Measurements from ENCODE around the gene ADAMTS2.
"Not testable (repeated sequence)": the region's sequence is repeated elsewhere in the genome, so short reads cannot be mapped to it uniquely, and the experiment has no call there.

The ADAMTS2 gene

GRCh38 chr5:179228341-179229121 lies 116.7 kb downstream of the ADAMTS2 start:
- DNase-seq, result no peak

GRCh38 chr5:179227580-179228311 lies 117.5 kb downstream of the ADAMTS2 start:
- DNase-seq, result no peak

DNA sequence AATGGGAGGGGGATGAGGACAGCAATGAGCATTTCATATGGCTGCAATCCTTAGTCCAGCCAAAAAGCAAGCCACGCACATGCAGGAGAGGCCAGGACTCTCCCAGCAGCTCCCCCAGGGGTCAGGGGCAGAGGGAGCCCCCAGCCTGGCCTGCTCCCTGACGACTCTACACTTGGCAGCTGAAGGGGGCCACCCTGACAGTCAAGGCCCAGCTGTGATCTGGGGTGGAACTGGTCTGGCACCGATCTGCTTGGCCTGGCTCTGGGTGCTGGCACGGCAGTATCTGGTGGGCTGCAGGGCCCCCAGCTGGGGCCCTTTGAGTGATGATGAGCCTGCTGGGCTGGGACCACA lies 118.1 kb downstream of the ADAMTS2 start:
- no peak for DNase-seq

DNA sequence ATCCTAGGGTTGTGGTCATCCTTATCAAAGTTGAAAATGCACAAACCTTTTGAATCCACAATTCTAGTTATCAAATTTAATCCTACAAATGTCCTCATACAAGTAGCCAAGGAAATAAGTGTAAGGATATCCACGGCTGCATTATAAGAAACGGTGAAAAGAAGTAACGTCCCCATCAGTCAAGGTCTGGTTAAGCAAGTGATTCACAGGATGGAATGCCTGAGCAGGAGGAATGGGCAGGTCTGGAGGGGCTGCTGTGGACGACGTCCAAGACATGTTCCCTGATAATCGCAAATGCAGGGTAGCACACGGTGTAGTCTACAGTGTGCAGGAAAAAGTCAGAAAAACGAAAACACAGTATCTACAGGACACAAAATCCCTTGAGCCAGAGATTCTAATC lies 118.6 kb downstream of the ADAMTS2 start:
- no peak for DNase-seq

- no peak for DNase-seq
These were observed 119.9 kb downstream of the ADAMTS2 start for GRCh38 chr5:179225387-179225786.

GRCh38 chr5:179224741-179225140 lies 120.5 kb downstream of the ADAMTS2 start:
- DNase-seq, result no peak

- no peak for DNase-seq
These were observed 121.3 kb downstream of the ADAMTS2 start for GRCh38 chr5:179223961-179224360.

DNA sequence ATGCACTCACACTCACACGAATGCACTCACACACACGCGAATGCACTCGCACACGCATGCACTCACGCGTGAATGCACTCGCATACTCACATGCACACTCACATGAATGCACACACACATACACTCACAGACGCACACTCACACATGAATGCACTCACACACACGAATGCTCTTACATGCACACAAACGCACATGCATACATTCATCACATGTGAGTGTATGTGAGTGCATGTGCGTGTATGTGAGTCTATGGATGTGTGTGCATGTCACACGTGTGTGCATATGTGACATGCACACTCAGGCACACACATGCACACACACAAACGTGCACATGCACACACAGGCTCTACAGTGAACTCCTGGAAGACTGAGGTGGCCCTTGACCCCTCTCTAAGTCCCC lies 121.7 kb downstream of the ADAMTS2 start:
- DNase-seq, result no peak

GRCh38 chr5:179222246-179223017 lies 122.8 kb downstream of the ADAMTS2 start:
- no peak for DNase-seq

GRCh38 chr5:179221877-179222220 lies 123.4 kb downstream of the ADAMTS2 start:
- DNase-seq, result no peak

DNA sequence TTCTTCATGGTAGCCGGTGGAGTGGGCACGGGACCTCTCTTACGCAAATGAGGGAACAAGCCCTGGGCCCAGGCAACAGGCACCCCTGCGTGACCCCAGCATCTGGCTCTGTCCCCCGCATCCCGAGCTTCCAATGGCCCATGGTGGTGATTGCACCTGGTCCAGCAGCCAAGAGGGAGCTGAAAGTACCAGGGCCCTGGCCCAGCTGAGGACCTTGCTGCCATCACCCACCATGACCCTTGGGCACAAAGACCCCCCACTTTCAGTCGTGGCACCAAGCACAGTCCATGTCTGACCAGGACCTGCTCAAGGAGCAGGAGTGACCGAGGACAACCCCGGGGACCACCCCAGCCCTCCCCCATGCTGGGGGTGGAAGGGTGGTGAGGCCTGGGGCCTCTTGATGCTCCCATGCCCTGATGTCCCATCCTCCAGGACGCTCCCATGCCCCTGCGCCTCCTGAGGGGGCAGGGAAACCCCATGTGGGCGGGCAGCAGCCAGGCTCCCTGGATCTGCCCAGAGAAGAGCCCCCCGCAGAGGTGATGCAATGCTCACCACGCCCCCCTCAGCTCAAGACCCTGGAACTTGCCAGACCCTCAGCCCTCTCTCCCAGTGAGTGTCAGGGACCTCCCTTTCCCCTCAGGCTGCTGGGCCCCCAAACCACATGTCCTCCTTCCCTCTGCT lies 123.9 kb downstream of the ADAMTS2 start:
- DNase-seq, result no peak

GRCh38 chr5:179220716-179221115 lies 124.5 kb downstream of the ADAMTS2 start:
- DNase-seq, result no peak

GRCh38 chr5:179219661-179220620 lies 125.3 kb downstream of the ADAMTS2 start:
- no peak for DNase-seq

- no peak for DNase-seq
These were observed 126.3 kb downstream of the ADAMTS2 start for GRCh38 chr5:179218943-179219330.

- no peak for DNase-seq
These were observed 127.0 kb downstream of the ADAMTS2 start for GRCh38 chr5:179217956-179218942.

DNA sequence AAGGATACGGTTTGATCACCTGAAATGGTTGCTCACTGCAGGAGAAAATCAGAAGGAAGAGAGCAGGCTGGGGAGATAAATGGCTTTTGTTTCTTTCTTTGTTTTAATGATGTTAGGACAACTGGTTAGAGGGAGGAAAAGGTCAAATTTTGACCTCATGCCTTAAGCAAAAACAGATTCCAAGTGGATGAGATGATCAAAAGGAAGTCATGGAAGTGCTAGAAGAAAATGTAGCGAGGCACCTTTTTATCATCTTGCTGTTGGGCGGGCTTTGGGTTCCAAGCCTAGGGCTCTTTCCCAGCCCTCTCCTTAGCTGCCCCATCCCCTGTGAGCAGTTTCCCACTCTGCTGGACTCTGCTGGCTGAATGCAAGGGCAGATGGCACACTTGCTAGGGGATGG lies 127.9 kb downstream of the ADAMTS2 start:
- no peak for DNase-seq

DNA sequence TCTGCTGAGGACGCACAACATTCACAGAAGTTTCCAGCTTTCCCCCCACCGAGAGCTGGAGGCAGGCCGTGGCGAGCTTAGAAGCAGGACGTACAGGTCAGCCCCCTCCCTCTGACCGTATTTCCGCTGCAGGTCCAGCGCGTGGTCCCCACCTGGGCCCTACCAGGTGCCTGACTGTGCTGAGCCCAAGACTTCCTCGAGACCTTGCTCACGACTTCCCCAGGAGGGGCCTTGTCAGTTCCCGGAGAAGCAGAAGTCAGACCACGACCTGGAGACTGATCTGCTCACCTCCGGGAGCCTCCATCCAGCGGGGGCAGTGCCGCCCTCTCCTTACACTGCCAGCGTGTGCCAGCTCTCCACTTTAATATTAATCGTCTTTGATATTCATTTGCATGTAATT lies 128.9 kb downstream of the ADAMTS2 start:
- DNase-seq, result not testable (repeated sequence)

GRCh38 chr5:179215576-179215975 lies 129.7 kb downstream of the ADAMTS2 start:
- no peak for DNase-seq

- DNase-seq, result no peak
These were observed 130.6 kb downstream of the ADAMTS2 start for GRCh38 chr5:179214678-179215077.

DNA sequence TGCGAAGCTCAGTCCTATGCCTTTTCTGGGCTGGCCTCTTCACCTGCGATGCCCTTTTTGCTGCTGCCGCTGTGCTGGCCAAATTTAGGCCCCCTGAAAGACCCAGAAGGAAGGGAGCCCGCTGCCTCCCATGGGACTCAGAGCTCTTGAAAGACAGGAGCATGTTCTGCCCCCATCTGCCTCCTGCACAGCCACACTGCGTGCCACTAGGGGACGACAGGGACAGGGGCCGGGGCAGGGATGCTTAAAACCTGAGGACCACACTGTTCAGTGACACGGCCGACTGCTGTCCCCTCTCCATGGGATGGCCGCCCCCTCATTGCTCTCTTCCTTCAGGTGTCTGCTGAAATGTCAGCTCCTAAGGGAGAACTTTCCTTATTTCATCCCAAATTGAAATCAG lies 132.4 kb downstream of the ADAMTS2 start:
- DNase-seq, result no peak

DNA sequence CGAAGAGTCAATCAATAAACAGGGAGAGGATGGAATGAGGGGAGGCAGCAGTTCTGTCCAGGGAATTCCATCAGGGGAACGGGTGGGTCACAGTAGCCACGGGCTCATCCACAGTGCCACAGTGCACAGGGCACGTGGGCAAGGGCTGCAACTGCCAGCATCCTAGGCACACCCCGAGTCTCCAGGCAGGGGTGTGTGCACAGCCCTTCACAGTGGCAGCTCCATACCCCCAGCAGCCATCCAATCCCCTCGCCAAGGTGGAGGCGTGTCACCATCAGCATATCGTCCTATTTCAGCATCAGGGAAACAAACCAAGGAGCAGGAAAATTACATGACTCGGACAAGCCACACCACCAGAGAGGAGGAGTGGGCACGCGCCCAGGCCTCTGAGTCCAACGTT lies 133.6 kb downstream of the ADAMTS2 start:
- DNase-seq, result no peak
